Activated T-cell treated with anti-CD3 and anti-CD28 coated beads for 24 hours (primary cell): ENCODE results near the gene MCTP2.

Experiments used
- DNase-seq: peaks from one replicate; pipeline ENCODE4 v3.0.0-alpha.2; 2020; ENCODE audit warnings: low read depth

MCTP2 gene

DNA sequence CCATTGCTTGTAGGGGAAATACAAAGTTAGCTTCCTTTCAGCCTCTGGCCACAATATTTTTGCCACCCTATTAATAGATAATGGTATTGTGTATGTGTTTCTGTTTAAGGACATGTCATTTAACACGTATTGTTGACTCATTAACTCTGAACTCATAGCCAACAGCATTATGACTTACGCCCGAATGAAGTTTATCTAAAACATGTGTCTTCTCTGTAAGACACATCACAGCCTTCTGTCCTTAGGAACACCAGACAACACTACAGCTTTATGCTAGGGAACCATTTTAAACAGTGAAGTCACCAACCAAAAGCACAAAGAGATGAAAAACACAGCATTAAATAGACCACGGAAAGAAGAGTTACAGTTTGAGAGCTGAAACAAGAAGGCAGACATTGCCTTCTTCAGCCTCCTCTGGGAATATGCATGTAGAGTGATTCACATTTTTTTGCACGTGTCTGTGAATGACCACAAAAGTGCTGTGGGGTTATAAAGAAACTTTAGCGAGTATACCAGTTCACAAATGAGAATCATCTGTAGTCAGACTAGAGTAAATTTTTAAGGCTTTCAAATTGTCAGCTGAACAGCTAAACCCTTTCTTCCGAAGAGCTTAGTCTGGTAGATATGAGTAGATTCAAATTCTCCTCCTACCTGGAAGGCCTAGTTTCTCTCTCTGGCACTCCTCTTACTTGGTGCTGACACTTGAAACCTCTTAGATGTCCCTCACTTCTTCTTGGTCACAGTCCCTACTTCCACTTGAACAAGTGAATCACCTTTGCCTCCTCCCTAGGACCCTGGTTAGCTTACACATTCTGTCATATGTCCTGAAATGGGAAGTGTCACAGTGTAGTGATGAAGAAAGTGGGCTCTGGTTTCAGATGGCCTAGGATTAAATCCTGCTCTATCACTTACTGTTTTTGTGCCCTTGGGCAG lies 32.2 kb downstream of the MCTP2 start:
- no peak for DNase-seq

DNA sequence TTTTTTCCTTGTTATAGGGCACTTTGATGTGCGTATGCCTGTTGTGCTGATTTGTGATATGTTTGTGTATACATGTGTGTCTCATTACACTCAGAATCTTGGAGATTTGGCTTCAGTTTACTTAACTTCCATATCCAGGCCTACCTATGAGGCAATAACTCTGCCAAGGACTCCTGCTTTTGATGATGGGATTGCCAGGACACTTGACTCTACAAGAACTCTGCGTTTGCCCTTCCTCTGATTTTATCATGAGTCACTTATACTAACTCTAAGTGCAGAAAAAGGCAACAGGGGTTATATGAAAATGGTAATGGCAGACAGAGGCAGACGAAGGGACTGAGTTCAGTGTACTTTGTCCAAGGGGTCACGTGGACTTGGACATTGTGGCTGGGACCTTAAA lies 33.6 kb downstream of the MCTP2 start:
- DNase-seq = no peak

DNA sequence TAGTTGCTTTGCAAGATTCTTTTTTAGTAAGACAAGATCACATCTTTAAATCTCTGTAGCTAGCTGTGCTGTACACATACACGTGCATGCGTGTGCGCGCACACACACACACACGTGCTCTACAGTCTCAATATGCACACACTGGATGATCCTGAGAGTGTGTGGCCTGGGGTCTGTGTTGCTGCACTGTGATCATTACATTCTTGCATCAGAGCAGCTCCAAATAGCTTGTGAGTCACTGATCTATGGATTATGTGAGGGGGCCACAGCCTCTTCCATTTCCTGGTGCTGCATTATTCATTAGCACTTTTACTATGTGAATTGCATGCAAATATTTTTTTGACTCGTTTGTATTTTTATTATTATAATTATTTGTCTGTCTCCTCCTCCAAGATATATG lies 34.6 kb downstream of the MCTP2 start:
- DNase-seq = no peak

DNA sequence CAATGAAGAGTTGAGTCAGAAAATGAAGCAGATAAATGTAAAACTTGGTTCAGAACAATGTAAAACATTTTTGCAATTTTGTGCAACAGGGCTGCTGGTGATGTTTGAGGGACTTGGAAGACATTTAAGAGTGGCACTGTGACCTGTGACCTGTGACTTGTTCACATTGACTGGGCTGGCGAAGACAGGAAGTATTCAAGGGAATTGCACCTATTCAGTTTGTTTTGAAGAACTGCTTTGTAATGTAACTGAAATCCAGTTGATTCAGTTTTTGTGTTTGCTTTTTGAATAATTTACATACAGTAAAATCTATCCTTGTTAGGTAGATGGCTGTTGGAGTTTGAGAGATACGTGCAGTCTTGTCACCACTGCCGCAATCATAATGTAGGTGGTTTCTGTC lies 35.4 kb downstream of the MCTP2 start:
- no peak for DNase-seq

DNA sequence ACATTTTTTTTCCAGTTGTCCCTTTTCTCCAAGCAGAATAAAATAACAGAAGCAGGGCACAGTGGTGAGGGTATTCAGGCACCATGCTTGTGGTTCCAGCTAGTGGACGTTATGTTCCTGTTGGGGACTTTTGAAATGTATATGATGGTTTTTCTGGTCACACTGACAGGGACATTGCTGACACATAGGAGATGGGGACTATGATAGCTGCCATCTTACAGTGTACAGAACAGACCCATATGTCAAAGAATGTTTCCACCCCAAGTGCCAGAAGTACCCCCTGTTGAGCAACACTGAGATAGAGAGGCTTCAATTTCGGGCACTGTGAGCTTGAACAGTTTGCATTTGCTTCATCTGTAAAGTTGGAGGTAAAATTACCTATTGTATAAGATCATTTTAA lies 38.6 kb downstream of the MCTP2 start:
- no peak for DNase-seq

DNA sequence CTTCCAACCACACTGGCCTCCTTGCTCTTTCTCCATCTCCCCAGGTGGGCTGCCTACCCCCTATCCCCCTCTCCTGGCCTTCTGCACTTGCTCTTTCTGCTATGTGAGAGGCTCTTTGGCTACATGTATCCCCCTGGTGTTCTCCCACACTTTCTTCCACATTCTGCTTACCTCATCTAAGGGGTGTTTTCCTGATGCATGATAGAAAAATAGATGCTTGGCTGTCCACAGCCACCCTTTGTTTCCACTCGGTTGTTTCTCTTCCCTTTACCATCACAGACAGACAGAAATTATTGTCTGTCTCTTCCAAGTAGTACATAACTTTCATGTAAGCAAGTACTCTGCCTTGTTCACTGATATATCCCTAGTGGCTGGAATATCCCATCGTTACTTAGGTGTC lies 39.2 kb downstream of the MCTP2 start:
- DNase-seq = no peak

DNA sequence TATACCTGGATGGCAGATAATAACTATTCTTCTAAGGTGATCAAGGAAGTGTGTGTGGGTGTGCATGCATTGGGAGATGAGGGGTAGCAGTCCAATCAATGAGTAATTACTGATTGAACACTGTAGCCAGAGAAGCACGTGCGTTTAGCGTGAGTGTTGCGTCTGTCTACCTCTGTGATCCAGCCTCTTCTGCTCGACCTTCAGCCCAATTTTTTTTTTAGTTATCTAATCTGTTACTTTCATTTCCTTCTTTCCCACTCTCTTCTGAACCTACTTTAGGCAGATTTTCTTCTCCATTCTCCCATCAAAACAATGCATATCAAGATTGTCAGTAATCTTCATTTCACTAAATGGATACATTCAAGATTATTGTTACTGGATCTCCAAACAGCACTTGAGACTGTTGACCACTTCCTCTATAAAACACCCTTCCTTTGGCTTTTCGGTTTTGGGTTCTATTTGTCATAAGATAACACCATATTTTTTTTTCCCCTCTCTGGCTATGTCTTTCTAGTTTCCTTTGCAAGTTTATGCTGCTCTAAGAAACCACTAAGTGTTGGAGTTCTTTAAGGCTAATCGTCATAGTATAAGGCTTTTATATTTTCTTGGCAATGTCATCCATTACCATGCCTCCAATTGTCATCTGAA lies 41.0 kb downstream of the MCTP2 start:
- no peak for DNase-seq

DNA sequence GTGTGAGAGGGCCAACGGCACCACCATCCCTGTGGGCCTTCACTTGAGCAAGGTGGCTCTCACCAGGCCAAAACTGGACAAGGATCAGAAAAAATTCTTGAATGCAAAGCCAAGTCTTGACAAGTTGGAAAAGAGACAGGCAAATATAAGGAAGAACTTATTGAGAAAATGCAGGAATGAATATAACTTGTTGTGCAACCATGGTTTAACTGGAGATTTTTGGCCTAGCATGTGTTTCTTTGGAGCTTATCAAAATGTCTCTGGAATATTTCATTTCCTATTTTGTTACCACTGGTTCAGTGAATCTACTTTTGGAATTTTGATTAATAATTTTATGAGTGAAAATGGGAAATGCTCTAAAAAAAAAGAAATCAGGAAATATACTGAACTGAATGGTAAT lies 42.5 kb downstream of the MCTP2 start:
- no peak for DNase-seq

DNA sequence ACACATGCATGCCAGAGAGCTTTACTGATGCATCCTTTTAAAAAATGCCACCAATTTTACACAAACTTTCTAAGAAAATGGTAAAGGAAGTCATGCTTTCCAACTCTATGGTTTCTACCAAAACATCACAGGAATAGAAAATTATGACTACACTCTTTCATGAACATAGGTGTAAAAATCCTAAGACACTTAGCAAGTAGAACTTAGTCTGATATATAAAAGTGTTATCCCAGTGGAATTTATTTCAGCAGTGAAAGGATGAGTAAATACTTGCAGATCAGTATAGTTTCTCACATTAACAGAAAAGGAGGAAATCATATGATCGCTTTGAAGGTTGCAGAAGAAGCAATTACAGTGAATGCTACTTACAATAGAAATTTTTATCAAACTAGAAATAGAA lies 43.4 kb downstream of the MCTP2 start:
- DNase-seq = no peak

DNA sequence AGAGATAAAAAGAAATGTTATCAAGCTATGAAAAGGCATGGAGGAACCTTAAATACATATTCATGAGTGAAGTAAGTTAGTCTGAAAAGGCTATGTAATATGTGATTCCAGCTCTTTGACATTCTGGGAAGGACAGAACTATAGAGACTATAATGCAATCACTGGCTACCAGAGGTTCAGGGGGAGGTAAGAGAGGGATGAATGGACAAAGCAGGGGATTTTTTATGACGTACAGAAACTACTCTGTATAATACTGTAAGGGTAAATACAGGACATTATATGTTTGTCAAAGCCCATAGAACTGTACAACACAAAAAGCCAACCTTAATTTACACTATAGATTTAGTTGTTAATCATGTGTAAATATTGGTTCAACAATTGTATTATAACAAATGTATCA lies 46.1 kb downstream of the MCTP2 start:
- DNase-seq = no peak

DNA sequence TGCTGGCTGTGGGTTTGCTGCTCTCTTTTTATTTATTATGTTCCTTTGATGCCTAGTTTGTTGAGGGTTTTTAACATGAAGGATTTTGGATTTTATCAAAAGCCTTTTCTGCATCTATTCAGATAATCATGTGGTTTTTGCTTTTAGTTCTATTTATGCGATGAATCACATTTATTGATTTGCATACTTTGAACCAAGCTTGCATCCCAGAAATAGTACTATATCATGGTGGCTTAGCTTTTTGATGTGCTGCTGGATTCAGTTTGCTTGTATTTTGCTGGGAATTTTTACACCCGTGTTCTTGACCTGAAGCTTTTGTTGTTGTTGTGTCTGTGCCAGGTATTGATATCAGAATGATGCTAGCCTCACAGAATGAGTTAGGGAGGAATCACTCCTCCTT lies 48.4 kb downstream of the MCTP2 start:
- no peak for DNase-seq

DNA sequence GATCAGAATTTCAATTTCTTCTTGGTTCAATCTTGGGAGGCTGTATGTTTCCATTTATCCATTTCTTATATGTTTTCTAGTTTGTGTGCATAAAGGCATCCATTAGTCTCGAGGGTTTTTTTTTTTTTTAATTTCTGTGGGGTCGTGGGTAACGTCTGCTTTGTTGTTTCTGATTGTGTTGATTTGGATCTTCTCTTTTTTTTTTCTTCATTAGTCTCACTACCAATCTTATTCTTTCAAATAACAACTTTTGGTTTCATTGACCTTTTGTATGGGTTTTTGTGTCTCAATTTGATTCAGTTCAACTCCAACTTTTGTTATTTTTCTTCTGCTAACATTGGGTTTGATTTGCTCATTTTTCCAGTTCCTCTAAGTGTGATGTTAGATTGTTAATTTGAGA lies 48.9 kb downstream of the MCTP2 start:
- no peak for DNase-seq

DNA sequence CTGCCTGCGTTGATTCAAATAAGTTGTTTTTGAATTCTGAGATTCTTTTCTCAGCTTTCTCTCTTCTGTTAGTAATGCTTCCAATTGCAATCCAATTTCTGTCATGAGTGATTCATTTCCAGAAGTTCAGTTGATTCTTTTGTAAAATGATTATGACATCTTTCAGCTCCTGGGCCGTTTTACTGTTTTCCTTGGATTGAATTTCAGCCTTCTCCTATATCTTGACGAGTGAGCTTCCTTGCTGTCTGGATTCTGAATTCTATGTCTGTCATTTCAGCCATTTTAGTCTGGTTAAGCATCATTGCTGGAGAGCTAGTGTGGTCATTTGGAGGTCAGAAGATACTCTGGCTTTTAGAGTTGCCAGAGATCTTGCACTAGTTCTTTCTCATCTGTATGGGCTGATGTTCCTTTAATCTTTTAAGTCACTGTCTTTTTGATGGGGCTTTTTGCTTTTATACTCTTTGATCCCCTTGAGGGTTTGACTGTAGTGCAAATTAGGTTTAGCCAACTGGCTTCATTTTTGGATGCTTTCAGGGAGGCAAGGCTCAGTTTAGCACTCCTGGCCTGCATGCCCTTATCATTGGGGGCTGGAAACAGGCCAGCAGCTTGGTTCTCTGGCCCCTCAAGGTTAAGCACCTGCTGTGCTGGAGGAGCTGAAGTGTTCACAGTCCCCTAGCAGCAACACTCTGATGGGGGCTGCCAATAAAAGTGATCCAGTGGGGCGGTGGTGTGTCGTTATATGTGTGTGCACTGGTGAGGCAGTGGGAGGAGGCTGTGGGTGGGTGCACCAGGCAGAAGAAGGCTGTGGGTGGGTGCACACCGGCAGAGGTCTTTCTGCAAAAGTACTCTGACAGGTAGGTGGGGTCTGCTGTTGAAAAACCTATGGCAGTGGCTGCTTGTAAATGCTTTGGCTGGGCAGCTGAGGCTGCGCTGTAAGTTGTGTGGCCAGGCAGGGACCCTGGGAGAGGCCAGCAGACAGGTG lies 51.2 kb downstream of the MCTP2 start:
- no peak for DNase-seq

DNA sequence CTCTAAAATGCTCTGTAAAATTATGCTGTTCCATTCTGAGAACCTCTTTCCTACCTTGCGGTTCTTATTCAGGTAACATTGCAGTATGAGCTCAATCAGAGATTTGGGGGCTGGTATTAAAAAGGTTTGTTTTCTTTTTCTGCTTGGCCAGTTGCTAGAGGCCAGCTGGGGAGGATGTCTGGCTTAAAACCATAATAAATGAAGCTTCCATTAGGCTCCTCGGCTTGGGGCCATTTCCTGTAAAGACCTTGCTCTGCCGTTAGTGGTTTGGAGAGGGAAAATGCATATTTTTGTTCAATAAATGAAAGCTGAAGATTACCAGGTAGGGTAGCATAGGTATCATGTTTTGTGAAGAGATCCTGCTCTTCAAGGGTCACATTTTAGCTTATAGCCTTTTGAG lies 55.2 kb downstream of the MCTP2 start:
- no peak for DNase-seq

DNA sequence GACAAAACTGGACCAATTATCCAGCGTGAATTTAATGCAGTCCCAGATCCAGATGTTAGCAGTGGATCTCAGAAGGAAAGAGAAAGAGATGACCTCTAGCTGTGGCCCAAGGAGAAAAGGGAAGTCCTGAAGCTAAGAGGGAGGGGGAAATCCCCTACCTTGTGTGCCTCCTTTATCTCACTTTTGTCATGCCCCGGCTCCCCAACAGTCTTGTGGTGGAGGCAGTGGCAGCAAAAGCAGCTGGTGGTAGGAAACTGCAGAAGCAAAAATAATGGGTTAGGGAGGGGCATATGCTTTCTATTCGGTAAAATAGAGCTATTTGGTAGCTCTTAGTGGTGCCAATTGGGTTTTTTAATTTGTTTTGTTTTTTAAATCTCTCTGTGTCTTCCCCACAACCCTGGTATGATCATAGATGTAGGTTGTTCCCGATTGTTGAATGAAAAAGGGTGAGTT lies 56.5 kb downstream of the MCTP2 start:
- DNase-seq = no peak

DNA sequence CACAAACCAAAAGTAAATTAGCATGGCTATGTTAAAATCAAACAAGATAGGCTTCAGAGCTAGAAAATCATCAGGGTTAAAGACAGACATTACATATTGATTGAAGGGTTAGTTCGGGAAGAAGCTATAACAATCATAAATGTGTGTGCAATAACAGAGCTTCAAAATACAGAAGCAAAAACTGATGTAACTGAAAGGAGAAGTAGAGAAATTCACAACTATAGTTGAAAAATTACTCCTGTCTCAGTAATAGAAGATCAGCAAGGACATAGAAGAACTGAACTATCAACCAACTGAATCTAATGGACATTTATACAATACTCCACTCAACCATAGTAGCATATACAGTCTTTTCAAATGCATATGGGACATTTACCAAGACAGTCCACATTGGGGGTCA lies 59.4 kb downstream of the MCTP2 start:
- DNase-seq = no peak

DNA sequence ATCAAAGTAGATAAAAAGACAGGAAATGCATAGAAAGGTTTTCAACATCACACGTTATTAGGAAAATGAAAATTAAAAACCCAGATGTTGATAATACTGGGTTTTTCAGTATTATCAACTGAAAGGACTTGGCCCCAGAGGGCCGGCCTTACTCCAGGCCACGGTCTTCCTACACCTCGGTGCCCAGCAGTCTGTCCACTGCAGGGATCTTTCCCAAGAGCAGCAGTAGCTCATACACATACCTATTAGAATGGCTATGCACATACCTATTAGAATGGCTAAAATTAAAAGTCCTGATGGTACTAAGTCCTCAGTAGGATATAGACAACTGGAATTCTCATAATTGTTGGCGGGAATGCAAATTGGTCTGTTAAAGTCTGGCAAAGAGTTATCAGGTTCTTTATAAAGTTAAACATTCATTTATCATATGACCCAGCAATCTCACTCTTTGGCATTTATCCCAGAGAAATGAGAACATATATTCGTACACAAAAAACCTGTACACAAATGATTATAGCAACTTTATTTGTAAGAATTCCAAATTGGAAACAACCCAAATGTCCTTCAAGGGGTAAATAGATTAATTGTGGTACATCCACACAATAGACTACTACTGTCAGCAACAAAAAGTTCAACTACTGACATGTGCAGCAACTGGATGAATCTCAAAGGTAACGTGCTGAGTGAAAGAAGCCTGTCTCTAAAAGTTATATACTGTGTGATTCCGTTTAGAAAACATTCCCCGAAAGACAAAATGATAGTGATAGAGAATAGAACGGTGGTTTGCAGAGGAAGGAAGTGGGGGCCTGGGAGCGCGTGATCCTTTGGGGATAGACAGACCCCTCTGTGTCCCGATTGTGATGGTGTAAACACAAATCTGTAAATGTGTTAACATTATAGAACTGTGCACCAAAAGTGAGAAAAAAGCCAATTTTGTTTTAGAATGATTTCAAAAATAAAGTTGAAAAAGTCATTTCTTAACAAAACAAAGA lies 62.3 kb downstream of the MCTP2 start:
- DNase-seq = no peak

DNA sequence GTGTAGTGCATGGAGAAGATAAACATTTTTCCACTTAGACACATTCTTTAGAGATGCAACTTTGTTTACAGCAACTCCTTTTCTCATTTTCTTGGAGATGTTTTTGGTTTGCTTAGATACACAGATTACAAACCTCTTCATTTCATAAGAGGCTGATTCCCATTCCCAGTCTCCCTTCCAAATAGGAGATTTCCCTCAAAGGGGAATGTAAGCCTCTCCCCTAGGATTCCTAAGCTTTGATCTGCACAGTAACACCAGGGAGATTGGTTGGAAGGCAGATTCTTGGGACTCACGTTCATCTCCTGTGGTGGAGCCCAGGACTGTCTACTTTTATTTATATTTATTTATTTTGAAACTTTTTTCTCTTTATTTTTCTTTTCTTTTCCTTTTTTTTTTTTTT lies 63.2 kb downstream of the MCTP2 start:
- no peak for DNase-seq

DNA sequence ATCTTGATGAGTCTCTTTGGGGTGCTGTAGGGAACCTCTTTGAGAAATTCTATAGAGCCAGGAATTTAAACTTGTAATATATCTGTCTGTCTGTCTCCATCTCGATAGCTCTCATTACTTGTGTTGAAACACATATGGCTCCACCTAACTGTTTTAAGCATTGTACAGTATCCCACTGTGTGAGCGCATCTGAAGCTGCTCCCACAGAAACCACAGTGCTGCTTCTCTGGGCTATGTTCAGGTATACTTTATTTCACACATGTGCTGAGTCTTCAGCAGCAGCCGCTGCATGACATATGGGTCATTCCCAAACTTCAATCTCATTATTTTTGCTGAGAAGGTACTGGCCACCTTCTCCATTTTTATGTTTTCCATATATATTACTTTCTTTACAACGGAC lies 63.9 kb downstream of the MCTP2 start:
- DNase-seq = no peak

DNA sequence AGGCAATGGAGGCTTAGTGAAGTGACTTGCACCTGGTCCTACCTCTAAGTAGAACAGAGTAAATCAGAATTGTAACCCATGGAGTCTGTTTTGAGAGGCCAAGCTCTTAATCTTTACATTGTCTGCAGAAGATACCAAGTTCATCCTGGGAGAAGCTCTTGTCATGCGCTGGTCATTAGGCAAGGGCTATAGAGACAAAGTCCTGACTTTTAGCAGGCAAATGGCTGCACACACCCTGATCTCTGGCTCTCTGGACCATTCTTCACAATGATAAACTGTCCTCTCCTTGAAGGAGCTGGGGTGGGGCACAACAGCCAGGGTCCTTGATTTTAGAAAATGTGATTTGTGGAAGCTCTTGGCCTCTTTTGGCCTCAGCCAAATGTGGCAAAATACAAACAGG lies 65.4 kb downstream of the MCTP2 start:
- no peak for DNase-seq

DNA sequence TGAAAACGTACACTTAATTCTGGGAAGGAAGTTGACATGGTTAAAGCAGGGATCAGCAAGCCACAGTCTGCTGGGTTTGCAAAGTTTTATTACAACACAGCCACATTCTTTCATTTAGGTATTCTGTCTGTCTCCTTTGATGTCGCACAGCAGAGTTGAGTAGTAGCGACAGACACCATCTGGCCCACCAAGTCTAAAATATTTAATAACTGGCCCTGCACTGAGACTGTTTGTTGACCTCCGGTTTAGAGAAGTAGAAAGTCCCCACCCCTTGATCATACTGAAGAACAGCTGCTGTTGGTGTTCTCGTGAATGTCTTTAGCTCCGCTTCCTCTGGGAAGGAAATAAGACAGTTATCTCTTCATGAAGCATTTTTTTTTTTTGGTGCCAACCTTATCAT lies 66.2 kb downstream of the MCTP2 start:
- no peak for DNase-seq
